ENCODE data around the gene ERICH4. TPM values are rescaled to one million over a fixed set of nuclear protein-coding genes. Genes with fewer than 3 reads are reported as not detected.

ERICH4 gene
- total and polyA plus RNA-seq, 11 donors, result 0.10 to 0.30 TPM; not detected in 9

DNA sequence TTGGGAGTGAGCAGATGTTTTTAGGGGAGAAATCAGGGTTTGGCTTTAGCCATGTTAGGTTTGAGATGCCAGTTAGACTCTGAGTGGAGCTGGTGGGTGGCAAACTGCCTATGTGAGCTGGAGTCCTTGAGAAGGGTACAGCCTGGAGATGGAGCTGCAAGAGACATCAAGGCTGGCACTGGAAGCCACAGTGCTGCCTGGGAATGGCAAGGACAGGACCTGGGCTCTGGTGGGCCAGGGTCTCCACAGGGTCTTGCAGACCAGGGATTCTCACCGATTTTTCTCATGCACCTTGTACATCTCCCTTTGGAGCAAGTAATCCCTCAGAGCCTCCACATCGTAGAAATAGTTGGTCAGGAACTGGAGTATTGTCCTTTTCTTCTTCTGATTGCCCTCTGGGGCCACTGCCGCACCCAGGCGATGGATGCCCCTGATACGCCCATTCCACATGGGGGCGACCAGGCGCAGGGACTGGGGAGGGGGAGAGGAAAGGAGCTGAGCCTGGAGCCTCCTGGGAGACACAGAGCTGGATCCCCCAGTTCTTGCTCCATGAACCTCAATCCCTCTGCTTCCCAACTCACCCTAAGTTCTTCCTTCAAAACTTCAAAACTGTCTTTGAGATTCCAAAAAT lies 4.9 kb upstream of the ERICH4 start:
- Histone ChIP-seq H3K27me3 (no peaks in the 10 kb centered on the region), H3K36me3 (peaks cover 0 to 47% (median 31%) of the 10 kb centered on the region in 9 donors), H3K9me3 (no peaks in the 10 kb centered on the region), H3K4me1 (peaks cover 0 to 25% (median 12%) of the 10 kb centered on the region in 12 donors), H3K4me3 (no peak overlapping the region), H3K27ac (no peak overlapping the region)
- ATAC-seq, result no peak
- 87 to 91% (median 89%) methylated on average over 6 to 7 of the region's 7 CpGs for WGBS, 4 donors
- intact Hi-C loops (cut with DNase I), result loop anchor here in 6 of 10 donors (2.0 to 10.0 kb wide), 6 partner anchors 39 to 233 kb away; partner anchors contain the start of genes BCKDHA (in 4 of the 6), EXOSC5 (in 4 of the 6) and HNRNPUL1 (in 1 of the 6)
- no peak for TF ChIP-seq POLR2A (IDR thresholded peaks at IDR 0.05)
- TF ChIP-seq, protein P1, sequence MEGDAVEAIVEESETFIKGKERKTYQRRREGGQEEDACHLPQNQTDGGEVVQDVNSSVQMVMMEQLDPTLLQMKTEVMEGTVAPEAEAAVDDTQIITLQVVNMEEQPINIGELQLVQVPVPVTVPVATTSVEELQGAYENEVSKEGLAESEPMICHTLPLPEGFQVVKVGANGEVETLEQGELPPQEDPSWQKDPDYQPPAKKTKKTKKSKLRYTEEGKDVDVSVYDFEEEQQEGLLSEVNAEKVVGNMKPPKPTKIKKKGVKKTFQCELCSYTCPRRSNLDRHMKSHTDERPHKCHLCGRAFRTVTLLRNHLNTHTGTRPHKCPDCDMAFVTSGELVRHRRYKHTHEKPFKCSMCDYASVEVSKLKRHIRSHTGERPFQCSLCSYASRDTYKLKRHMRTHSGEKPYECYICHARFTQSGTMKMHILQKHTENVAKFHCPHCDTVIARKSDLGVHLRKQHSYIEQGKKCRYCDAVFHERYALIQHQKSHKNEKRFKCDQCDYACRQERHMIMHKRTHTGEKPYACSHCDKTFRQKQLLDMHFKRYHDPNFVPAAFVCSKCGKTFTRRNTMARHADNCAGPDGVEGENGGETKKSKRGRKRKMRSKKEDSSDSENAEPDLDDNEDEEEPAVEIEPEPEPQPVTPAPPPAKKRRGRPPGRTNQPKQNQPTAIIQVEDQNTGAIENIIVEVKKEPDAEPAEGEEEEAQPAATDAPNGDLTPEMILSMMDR (IDR thresholded peaks at IDR 0.05), result no peak
- DNase-seq, result peak in 1 of 5 donors; percentile 13

DNA sequence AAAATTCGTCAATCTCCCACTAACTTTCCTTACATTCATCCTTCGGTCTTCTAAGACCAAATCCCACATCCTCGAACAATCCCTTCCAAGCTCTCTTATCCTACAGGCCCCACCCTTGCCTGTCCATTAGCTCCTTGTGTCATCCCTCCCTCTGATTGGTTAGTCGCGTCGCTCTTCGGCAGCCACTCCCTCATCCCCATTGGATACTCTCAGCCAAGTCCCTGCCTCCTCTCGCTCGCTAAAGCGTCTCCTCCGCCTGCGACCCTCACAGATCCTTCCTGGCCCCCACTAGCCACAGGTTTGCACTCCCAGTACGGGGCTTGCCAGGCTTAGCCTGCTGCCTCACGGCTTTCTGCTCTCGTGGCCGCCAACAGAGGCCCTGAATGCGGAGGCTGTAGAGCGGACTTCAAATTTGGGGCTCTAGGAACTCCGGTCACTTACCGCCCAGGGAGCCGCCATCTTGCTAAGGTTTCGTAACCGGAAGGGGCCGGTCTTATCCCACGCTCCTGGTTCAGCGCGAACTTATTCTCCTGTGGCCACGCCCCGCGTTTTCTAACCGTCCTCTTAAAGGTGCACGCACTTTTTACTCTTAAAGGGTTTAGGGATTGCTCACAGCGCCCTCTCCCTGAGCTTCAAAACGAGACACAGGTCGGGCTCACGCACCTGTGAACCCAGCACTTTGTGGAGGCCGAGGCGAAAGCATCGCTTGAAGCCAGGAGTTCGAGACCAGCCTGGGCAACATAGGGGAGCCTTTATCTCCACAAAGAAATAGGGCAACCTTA lies 3.3 kb upstream of the ERICH4 start, which contains the start of gene DMAC2:
Gene DMAC2 (minus strand): TSS at position 472 of the 782 bp plus-strand sequence. CDS start 13 bp downstream, at position 459.
- peaks cover 0 to 35% (median 26%) of the 10 kb centered on the region in 9 donors for H3K36me3 ChIP-seq
- intact Hi-C loops (cut with DNase I), result loop anchor here in 9 of 10 donors (1.0 to 10.0 kb wide), 9 partner anchors 41 to 235 kb away; partner anchors contain the start of genes BCKDHA (in 6 of the 9), EXOSC5 (in 6 of the 9) and HNRNPUL1 (in 1 of the 9)
- DNase-seq, result peak; percentile 94 to 98 (median 97)
- H3K27me3 ChIP-seq, result no peaks in the 10 kb centered on the region
- H3K4me3 ChIP-seq, result peak within 1 kb of the TSS; percentile 29 to 90 (median 76)
- TF ChIP-seq, protein P1 (IDR thresholded peaks at IDR 0.05), result peak; percentile 21 to 71 (median 47)
- TF ChIP-seq POLR2A (IDR thresholded peaks at IDR 0.05), result peak in 1 of 2 donors; percentile 46
- peaks cover 0 to 21% (median 12%) of the 10 kb centered on the region in 12 donors for H3K4me1 ChIP-seq
- H3K9me3 ChIP-seq, result no peaks in the 10 kb centered on the region
- 1% methylated on average over 40 of the region's 40 CpGs for WGBS, 4 donors
- H3K27ac ChIP-seq, result peak within 1 kb of the TSS; percentile 84 to 100 (median 94)
- peak; percentile 96 to 99 (median 98) for ATAC-seq

DNA sequence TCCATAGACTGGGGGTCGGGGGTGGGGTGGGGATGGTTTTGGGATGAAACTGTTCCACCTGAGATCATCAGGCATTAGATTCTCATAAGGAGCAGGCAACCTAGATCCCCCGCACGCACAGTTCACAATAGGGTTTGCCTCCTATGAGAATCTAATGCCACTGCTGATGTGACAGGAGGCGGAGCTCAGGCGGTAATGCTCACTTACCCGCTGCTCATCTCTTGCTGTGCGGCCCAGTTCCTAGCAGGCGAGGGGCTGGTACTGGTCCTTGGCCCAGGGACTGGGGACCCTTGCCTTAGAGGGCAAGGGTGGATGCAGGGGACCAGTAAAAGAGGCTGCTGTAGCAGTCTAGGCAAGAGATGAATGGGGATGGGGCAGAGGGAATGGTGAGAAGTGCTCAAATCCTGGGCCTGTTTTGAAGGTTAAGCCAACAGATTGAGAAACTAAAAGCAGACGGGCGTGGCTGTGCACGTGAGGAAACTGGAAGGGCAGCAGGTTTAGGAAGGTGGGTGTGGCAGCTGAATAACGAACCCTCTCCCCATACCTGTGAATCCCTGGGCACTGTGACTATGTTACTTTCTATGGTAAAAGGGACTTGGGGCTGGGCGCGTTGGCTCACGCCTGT lies 1.5 kb upstream of the ERICH4 start:
- Histone ChIP-seq H3K9me3 (no peaks in the 10 kb centered on the region), H3K4me1 (peaks cover 0 to 21% (median 13%) of the 10 kb centered on the region in 12 donors), H3K4me3 (no peak overlapping the region), H3K27me3 (peaks cover 0 to 1% (median 0%) of the 10 kb centered on the region in 9 donors), H3K36me3 (peaks cover 0 to 19% (median 16%) of the 10 kb centered on the region in 9 donors), H3K27ac (no peak overlapping the region)
- intact Hi-C loops (cut with DNase I), result loop anchor here in 6 of 10 donors (5.0 to 10.0 kb wide), 4 partner anchors 44 to 237 kb away; partner anchors contain the start of genes BCKDHA (in 1 of the 6) and EXOSC5 (in 1 of the 6)
- peak in 1 of 5 donors; percentile 22 for DNase-seq
- WGBS, 4 donors, result 81 to 88% (median 86%) methylated on average over 12 to 15 of the region's 15 CpGs
- ATAC-seq, result no peak
- TF ChIP-seq POLR2A (IDR thresholded peaks at IDR 0.05), result no peak
- TF ChIP-seq, protein P1 (IDR thresholded peaks at IDR 0.05), result no peak

Data from heart left ventricle (tissue), 16 donors.